Spleen (tissue), 7 donors: ENCODE measurements around the gene SLC25A6.

Experiments
- POLR2A ChIP-seq, 3 donors: fragments of 450-650 bp; IDR thresholded peaks; one replicate each; pipeline ENCODE4 v1.5.1; 2017; ENCODE audit warnings: antibody characterized with exemption in 3 of 3, mild to moderate bottlenecking in 1 of 3
- TF ChIP-seq, protein P1 (sequence below), 11 experiments: fragments of 200-600 bp in 7 of 11; fragments of 450-650 bp in 4 of 11; sonication (generic) in 4 of 11; IDR thresholded peaks in 8 of 11; conservative IDR thresholded peaks in 3 of 11; 1 replicate in 7 of 11; 2 replicates in 4 of 11; pipeline versions ENCODE4 v1.4.0 to v1.8.0; 2016 to 2021; ENCODE audit warnings: antibody characterized with exemption in 11 of 11, inconsistent platforms in 4 of 11, mild to moderate bottlenecking in 1 of 11
- donor health status: DM: no; HTN: no; CAD: no; lungs with moderate emphysema.
- donor health status: DM: no; HTN: no; CAD: no.
- donor health status: DM: no; HTN: no; CAD: no.

DNA sequence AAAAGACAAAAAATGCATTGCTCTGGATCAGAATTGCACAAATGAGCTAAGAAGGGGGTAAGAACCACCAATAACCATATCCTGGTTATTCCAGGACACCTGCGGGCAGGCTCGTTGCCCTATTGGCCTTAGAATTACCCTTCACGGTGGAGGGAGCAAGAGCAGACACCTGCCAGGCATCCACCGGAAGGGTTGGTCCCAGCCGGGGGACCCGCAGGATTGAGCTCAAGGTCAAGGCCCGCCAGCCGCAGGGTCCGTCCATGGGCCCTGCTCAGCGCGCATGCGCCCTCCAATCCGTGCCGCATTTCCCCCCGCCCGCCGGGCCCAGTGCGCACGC is 575 bp downstream of the SLC25A6 start:
- no peak for TF ChIP-seq POLR2A (IDR thresholded peaks at IDR 0.05)
- TF ChIP-seq, protein P1, sequence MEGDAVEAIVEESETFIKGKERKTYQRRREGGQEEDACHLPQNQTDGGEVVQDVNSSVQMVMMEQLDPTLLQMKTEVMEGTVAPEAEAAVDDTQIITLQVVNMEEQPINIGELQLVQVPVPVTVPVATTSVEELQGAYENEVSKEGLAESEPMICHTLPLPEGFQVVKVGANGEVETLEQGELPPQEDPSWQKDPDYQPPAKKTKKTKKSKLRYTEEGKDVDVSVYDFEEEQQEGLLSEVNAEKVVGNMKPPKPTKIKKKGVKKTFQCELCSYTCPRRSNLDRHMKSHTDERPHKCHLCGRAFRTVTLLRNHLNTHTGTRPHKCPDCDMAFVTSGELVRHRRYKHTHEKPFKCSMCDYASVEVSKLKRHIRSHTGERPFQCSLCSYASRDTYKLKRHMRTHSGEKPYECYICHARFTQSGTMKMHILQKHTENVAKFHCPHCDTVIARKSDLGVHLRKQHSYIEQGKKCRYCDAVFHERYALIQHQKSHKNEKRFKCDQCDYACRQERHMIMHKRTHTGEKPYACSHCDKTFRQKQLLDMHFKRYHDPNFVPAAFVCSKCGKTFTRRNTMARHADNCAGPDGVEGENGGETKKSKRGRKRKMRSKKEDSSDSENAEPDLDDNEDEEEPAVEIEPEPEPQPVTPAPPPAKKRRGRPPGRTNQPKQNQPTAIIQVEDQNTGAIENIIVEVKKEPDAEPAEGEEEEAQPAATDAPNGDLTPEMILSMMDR (IDR thresholded peaks at IDR 0.05 in 8 of 11, conservative IDR thresholded peaks at IDR 0.05 in 3 of 11): no peak
